Gastroesophageal sphincter (tissue), 4 donors: ENCODE measurements around the gene PCNT. TPM values are rescaled to one million over a fixed set of nuclear protein-coding genes. Genes with fewer than 3 reads are reported as not detected.

Source experiments
- ATAC-seq: fragments of 150-250 bp; one replicate; pipeline ENCODE4 v1.9.1; 2016; ENCODE audit warnings: mild to moderate bottlenecking, moderate library complexity
- H3K27ac ChIP-seq, 4 donors: fragments of 200-600 bp; sonication (generic) in 3 of 4; 1 replicate in 3 of 4; 2 replicates in 1 of 4; pipeline ENCODE4 v1.5.1; 2016 to 2019
- H3K27me3 ChIP-seq: fragments of 200-600 bp; sonication (generic); one replicate; pipeline ENCODE4 v1.5.1; 2019
- H3K36me3 ChIP-seq, 2 donors: fragments of 200-600 bp; sonication (generic); one replicate each; pipeline ENCODE4 v1.5.1; 2019; ENCODE audit warnings: control low read depth in 1 of 2
- H3K4me1 ChIP-seq, 3 donors: fragments of 200-600 bp; sonication (generic); 1 replicate in 2 of 3; 2 replicates in 1 of 3; pipeline ENCODE4 v1.5.1; 2016 to 2019; ENCODE audit warnings: control low read depth in 2 of 3
- H3K4me3 ChIP-seq, 2 donors: fragments of 200-600 bp; sonication (generic); one replicate each; pipeline ENCODE4 v1.5.1; 2019; ENCODE audit warnings: mild to moderate bottlenecking in 1 of 2, moderate library complexity in 1 of 2
- H3K9me3 ChIP-seq, 3 donors: fragments of 200-600 bp; sonication (generic); one replicate each; pipeline ENCODE4 v1.5.1; 2017 to 2019; ENCODE audit warnings: control low read depth in 2 of 3
- CTCF ChIP-seq, 4 experiments: fragments of 200-600 bp in 2 of 4; fragments of 450-650 bp in 2 of 4; sonication (generic) in 1 of 4; IDR thresholded peaks; one replicate each; pipeline ENCODE4 v1.5.1; 2017 to 2019; ENCODE audit warnings: antibody characterized with exemption in 4 of 4, mild to moderate bottlenecking in 2 of 4, moderate library complexity in 2 of 4
- EP300 ChIP-seq: sonication (generic); formaldehyde crosslinking; IDR thresholded peaks from one replicate; pipeline ENCODE4 v1.6.1; 2017; ENCODE audit warnings: antibody characterized with exemption, mild to moderate bottlenecking
- POLR2A ChIP-seq, 2 donors: fragments of 450-650 bp; IDR thresholded peaks; one replicate each; pipeline ENCODE4 v1.6.1; 2017; ENCODE audit warnings: antibody characterized with exemption in 2 of 2, mild to moderate bottlenecking in 2 of 2, moderate library complexity in 1 of 2
- POLR2AphosphoS5 ChIP-seq: sonication (generic); formaldehyde crosslinking; IDR thresholded peaks from one replicate; pipeline ENCODE4 v1.6.1; 2017; ENCODE audit warnings: antibody characterized with exemption
- WGBS, 2 donors: methylation state at CpG; one replicate each; pipeline ENCODE4 v1.1.5; 2018; ENCODE audit warnings: low coverage in 1 of 2; 5-methylcytosine and 5-hydroxymethylcytosine counted together
- total RNA-seq, 4 donors: library from RNA; depleted of rRNA; stranded (reverse); fragments of >200 nt; gene quantifications; one replicate each; pipeline ENCODE4 v1.1.0, GENCODE V29; 2016

PCNT gene
- total RNA-seq, 4 donors from 2014 or later = 24.3 to 31.1 (median 27.3) TPM

- WGBS, 2 donors = no CpG with 5 or more reads among the region's 33 CpGs
- H3K4me1 ChIP-seq = no peaks in the 10 kb centered on the region
- no peaks in the 10 kb centered on the region for H3K27me3 ChIP-seq
- peaks cover 0 to 96% of the 10 kb centered on the region in 2 donors for H3K36me3 ChIP-seq
- no peaks in the 10 kb centered on the region for H3K9me3 ChIP-seq
- no peak for ATAC-seq
- H3K27ac ChIP-seq = no peak overlapping the region
- no peak overlapping the region for H3K4me3 ChIP-seq
- no peak for TF ChIP-seq EP300
- no peak for TF ChIP-seq POLR2A (IDR thresholded peaks at IDR 0.05)
These were observed 31.4 kb downstream of the PCNT start for GRCh38 chr21:46355161-46356004.

GRCh38 chr21:46356005-46356338, 32.0 kb downstream of the PCNT start:
- WGBS, 2 donors = no CpG with 5 or more reads among the region's 13 CpGs
- H3K4me1 ChIP-seq = no peaks in the 10 kb centered on the region
- H3K4me3 ChIP-seq = no peak overlapping the region
- H3K36me3 ChIP-seq = peaks cover 0 to 96% of the 10 kb centered on the region in 2 donors
- H3K9me3 ChIP-seq = no peaks in the 10 kb centered on the region
- H3K27ac ChIP-seq = no peak overlapping the region
- TF ChIP-seq POLR2A (IDR thresholded peaks at IDR 0.05) (no peak), CTCF (IDR thresholded peaks at IDR 0.05) (no peak), EP300 (no peak), POLR2AphosphoS5 (no peak)
- H3K27me3 ChIP-seq = no peaks in the 10 kb centered on the region
- no peak for ATAC-seq

DNA sequence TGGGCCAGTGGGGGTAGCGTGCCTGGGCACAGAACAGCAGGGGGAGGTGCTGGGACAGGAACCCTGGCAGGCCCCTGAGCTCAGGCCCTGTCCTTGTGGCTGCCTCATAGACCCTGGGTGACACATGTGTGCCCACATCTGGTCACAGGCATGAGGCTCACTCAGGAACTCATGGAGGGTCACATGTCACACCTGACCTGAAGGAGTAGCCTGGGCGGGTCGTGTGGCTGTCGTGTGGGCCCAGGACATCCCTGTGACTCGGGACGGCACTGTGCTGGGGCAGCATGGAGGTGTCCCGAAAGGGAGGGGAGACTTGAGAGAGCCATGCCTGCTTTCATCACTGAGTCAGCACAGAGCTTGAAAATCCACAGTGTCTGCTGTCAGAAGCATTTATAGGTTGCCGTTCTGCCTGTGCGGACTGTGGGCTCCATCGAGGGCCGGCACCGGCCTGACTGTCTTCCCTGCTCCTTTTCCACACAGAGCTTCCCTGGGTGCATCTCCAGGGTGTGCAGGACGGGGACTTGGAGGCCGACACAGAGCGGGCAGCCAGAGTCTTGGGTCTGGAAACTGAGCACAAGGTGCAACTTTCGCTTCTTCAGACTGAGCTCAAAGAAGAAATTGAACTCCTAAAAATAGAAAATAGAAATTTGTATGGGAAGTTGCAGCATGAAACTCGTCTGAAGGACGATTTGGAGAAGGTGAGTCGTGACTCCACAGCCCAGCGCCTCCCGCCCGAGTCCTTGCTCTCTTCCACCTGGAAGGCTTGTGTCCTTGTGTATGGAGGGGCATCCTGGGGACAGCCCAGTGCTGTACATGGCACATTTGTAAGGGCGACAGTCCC, 32.8 kb downstream of the PCNT start:
- ATAC-seq = no peak
- Histone ChIP-seq H3K9me3 (no peaks in the 10 kb centered on the region), H3K4me1 (no peaks in the 10 kb centered on the region), H3K4me3 (no peak overlapping the region), H3K27ac (no peak overlapping the region), H3K36me3 (peaks cover 0 to 96% of the 10 kb centered on the region in 2 donors), H3K27me3 (no peaks in the 10 kb centered on the region)
- no peak for TF ChIP-seq POLR2AphosphoS5
- TF ChIP-seq CTCF (IDR thresholded peaks at IDR 0.05) = no peak
- TF ChIP-seq POLR2A (IDR thresholded peaks at IDR 0.05) = no peak
- no peak for TF ChIP-seq EP300
- WGBS, 2 donors = 81 to 82% methylated on average over 4 to 10 of the region's 23 CpGs

- Histone ChIP-seq H3K36me3 (peaks cover 0 to 96% of the 10 kb centered on the region in 2 donors), H3K27me3 (no peaks in the 10 kb centered on the region), H3K27ac (no peak overlapping the region), H3K9me3 (no peaks in the 10 kb centered on the region), H3K4me3 (no peak overlapping the region), H3K4me1 (no peaks in the 10 kb centered on the region)
- ATAC-seq = no peak
- 90 to 100% methylated on average over 2 to 4 of the region's 4 CpGs for WGBS, 2 donors
- no peak for TF ChIP-seq POLR2AphosphoS5
- TF ChIP-seq POLR2A (IDR thresholded peaks at IDR 0.05) = no peak
- no peak for TF ChIP-seq EP300
- no peak for TF ChIP-seq CTCF (IDR thresholded peaks at IDR 0.05)
These were observed 33.3 kb downstream of the PCNT start for GRCh38 chr21:46357335-46357604.

DNA sequence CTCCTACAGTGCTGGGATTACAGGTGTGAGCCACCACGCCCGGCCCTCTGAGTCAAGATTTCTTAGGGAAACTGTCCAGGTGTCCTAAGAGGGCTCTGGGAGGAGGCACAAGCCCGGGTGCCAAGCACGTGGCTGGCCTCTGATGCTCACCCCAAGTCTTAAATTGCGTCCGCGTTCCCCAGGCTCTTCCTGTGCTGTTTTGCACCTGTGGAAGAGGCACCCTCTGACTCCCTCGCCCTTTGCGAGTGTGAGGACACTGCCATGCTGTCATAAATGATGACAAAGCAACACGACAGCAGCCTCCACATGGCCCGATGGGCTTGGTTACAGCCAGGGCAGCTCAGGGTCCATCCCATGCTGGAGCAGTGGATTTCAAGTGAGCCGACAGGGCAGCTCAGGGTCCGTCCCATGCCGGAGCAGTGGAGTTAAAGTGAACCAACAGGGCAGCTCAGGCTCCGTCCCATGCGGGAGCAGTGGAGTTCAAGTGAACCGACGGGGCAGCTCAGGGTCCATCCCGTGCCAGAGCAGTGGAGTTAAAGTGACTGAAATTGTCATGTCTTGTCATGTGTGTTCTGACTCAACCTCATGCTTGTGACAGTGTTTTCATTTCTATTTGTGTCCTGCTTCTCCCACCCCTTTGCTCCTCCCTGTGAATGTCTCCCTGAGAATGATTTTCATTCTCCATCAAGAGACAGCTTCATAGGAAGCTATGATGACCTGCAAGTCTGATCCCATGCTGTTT, 33.9 kb downstream of the PCNT start:
- Histone ChIP-seq H3K36me3 (peaks cover 0 to 96% of the 10 kb centered on the region in 2 donors), H3K27ac (no peak overlapping the region), H3K27me3 (no peaks in the 10 kb centered on the region), H3K4me1 (no peaks in the 10 kb centered on the region), H3K4me3 (no peak overlapping the region), H3K9me3 (no peaks in the 10 kb centered on the region)
- 93 to 94% methylated on average over 3 to 9 of the region's 19 CpGs for WGBS, 2 donors
- no peak for ATAC-seq
- no peak for TF ChIP-seq CTCF (IDR thresholded peaks at IDR 0.05)
- TF ChIP-seq POLR2AphosphoS5 = no peak
- TF ChIP-seq EP300 = no peak
- no peak for TF ChIP-seq POLR2A (IDR thresholded peaks at IDR 0.05)
